ENCODE measurements around the gene TAS1R3. TPM values are rescaled to one million over a fixed set of nuclear protein-coding genes. Genes with fewer than 3 reads are reported as not detected.

TAS1R3 gene
- total and polyA plus RNA-seq, 4 donors: 0.19 to 0.36 (median 0.33) TPM; not detected in 1

GRCh38 chr1:1308756-1309250 lies 22.3 kb upstream of the TAS1R3 start:
- TF ChIP-seq MAX (IDR thresholded peaks at IDR 0.05) (no peak), EGR1 (IDR thresholded peaks at IDR 0.05; ENCODE audit: low read depth in 2 of 2) (no peak), FOXA1 (IDR thresholded peaks at IDR 0.05) (no peak), CTCF (IDR thresholded peaks at IDR 0.05; ENCODE audit: low read depth, low read length, missing input control) (no peak), ATF3 (IDR thresholded peaks at IDR 0.05) (no peak), TAF1 (conservative IDR thresholded peaks at IDR 0.05) (no peak), SP1 (IDR thresholded peaks at IDR 0.05) (no peak), NR2F2 (IDR thresholded peaks at IDR 0.05) (no peak), YY1 (IDR thresholded peaks at IDR 0.05) (no peak), ZBTB33 (IDR thresholded peaks at IDR 0.05) (no peak)
- peaks cover 18 to 44% (median 34%) of the 10 kb centered on the region in 4 donors for H3K4me1 ChIP-seq (ENCODE audit: control insufficient read depth in 4 of 4, insufficient read depth in 4 of 4, low read length in 3 of 4)
- peak overlapping the region in 1 of 2 donors; percentile 71 for H3K9ac ChIP-seq (ENCODE audit: low read depth in 1 of 2, low read length in 2 of 2)
- WGBS: under 1% methylated on average over 66 of the region's 66 CpGs
- H3K9me3 ChIP-seq (ENCODE audit: control insufficient read depth in 4 of 4, low read length in 3 of 4): no peaks in the 10 kb centered on the region
- DNase-seq (ENCODE audit: low spot score): no peak
- no peaks in the 10 kb centered on the region for H3K27me3 ChIP-seq (ENCODE audit: control insufficient read depth in 4 of 4, insufficient read depth in 4 of 4, low read length in 3 of 4)
- peak overlapping the region; percentile 82 to 95 for H3K27ac ChIP-seq (ENCODE audit: low read depth in 1 of 2, low read length in 2 of 2)
- H3K4me3 ChIP-seq (ENCODE audit: low read depth in 1 of 3, low read length in 3 of 3): peak overlapping the region in 2 of 3 donors; percentile 78 to 86
- peaks cover 3 to 26% (median 11%) of the 10 kb centered on the region in 4 donors for H3K36me3 ChIP-seq (ENCODE audit: control insufficient read depth in 4 of 4, insufficient read depth in 3 of 4, low read depth in 1 of 4, low read length in 3 of 4)

GRCh38 chr1:1309251-1310108 lies 21.6 kb upstream of the TAS1R3 start:
- no peaks in the 10 kb centered on the region for H3K27me3 ChIP-seq (ENCODE audit: control insufficient read depth in 4 of 4, insufficient read depth in 4 of 4, low read length in 3 of 4)
- no peak for DNase-seq (ENCODE audit: low spot score)
- no peak overlapping the region for H3K27ac ChIP-seq (ENCODE audit: low read depth in 1 of 2, low read length in 2 of 2)
- peak overlapping the region in 2 of 3 donors; percentile 78 to 86 for H3K4me3 ChIP-seq (ENCODE audit: low read depth in 1 of 3, low read length in 3 of 3)
- TF ChIP-seq GABPA (IDR thresholded peaks at IDR 0.05 in 1 of 2, conservative IDR thresholded peaks at IDR 0.05 in 1 of 2) (no peak), ZBTB33 (IDR thresholded peaks at IDR 0.05) (no peak), SP1 (IDR thresholded peaks at IDR 0.05) (no peak), CTCF (IDR thresholded peaks at IDR 0.05; ENCODE audit: low read depth, low read length, missing input control) (no peak), EGR1 (IDR thresholded peaks at IDR 0.05; ENCODE audit: low read depth in 2 of 2) (no peak), NR2F2 (IDR thresholded peaks at IDR 0.05) (no peak)
- H3K36me3 ChIP-seq (ENCODE audit: control insufficient read depth in 4 of 4, insufficient read depth in 3 of 4, low read depth in 1 of 4, low read length in 3 of 4): peaks cover 3 to 32% (median 13%) of the 10 kb centered on the region in 4 donors
- peak overlapping the region in 1 of 2 donors; percentile 71 for H3K9ac ChIP-seq (ENCODE audit: low read depth in 1 of 2, low read length in 2 of 2)
- peaks cover 18 to 44% (median 33%) of the 10 kb centered on the region in 4 donors for H3K4me1 ChIP-seq (ENCODE audit: control insufficient read depth in 4 of 4, insufficient read depth in 4 of 4, low read length in 3 of 4)
- 48% methylated on average over 57 of the region's 57 CpGs for WGBS
- no peaks in the 10 kb centered on the region for H3K9me3 ChIP-seq (ENCODE audit: control insufficient read depth in 4 of 4, low read length in 3 of 4)

All from liver (tissue), 9 donors.